ACHN (cell line): ENCODE results near the gene CD33.

Experiments used
- DNase-seq: peaks from one replicate; pipeline ENCODE4 v3.0.0-alpha.2; 2015
- in situ Hi-C: cut with HindIII; loops from 2 replicates; pipeline ENCODE4 v1.10.0; 2017; ENCODE audit warnings: low sequenced_read_pairs, low pct_ligation_motif_present, low pct_unique_long_range_greater_than_20kb

Gene CD33

DNA sequence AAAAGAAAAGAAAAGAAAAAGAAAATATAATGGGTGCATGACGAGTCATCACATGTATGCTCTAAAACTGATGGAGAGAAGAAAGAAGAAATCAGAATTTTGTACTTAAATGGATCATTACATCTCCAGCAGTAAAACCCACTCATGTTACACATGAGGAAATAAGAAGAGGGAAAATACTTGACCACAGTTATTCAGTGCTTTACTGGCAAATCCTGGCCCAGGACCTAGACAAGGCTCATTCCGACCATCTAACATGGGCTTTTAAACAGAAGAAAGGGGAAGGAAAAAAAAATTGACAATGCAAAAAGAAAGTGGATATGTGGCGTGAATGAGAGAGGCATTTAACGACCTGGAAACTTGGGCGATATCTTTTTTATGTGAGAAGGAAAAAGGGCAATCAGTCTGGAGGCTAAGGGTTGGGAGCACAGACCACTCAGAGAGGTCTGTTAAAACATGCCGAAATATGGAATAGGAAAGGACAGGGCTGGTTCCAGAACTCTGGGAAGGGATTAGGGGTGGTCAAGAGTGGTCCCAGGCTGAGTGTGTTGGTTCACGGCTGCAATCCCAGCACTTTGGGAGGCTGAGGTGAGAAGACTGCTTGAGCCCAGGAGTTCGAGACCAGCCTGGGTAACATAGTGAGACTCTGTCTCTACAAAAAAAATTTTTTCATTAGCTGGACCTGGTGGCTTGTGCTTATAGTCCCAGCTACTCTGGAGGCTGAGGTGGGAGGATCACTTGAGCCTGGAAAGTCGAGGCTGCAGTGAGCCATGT is 27.6 kb downstream of the CD33 start:
- no peak for DNase-seq
- in situ Hi-C loops, result no loop called here

DNA sequence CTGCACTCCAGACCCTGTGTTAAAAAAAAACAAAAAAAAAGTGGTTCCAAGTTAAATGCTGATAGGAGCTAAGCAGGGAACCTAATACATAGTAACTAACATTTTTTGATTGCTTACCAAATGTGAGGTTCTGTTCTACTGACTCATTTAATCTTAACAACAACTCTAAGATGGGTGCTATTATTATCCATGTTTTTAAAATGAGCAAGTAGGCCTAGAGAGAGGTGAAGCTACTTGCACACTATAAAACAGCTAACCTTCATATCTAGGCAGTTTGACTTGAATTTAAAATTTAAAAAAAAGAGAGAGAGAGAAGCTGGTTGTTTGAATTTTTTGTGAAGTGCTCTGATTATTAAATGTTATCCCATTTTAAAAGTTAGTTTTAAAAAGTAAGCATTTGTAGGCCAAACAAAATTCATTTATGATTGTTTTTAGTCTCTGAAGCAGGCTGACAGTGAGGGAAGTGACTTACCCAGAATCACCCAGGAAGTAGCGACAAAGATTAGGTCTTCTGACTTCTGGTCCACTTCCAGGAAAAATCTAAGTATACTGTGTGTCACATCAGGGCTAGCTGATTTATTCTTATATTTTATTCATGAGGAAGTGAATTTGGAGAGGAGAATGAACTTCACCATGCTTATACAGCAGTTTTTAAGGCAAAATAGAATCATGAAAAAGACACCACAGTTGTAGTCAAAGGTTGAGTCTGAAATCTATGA is 28.4 kb downstream of the CD33 start:
- in situ Hi-C loops, result no loop called here
- DNase-seq, result no peak

DNA sequence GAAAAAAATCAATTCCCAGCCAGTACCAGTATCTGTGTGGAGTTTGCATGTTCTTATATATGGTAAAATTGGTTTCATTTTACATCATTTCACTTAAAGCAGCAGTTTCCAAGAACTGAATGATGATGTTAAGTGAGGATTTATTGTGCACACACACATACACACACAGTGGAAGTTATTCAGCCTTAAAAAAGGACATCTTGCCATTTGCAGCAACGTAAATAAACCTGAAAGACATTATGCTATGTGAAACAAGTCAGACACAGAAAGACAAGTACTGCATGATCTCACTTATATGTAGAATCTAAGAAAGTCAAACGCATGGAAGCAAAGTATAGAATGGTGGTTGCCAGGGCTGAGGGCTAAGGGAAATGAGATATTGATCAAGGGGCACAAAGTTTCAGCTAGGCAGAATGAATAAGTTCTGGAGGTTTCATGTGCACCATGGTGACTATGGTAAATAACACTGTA is 31.3 kb downstream of the CD33 start:
- DNase-seq, result no peak
- in situ Hi-C loops, result no loop called here

DNA sequence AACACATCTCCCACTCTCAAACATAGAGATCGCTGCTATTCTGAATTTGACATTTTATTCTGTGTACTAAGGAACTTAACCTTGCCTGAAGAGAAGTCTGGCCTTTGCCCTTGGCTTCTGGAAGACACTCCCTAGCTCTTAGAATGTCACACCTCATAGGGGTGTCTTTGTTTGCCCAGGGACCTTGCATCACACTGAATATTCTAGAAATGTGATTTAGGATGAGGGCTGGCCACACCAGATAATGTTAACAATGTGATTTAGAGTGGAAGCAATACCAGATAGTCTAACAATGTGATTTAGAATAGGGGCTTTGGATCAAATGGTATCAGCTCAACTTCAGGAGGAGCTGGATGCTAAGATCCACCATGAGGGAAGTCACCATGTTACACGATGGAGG is 32.6 kb downstream of the CD33 start:
- DNase-seq, result no peak
- in situ Hi-C loops, result no loop called here

DNA sequence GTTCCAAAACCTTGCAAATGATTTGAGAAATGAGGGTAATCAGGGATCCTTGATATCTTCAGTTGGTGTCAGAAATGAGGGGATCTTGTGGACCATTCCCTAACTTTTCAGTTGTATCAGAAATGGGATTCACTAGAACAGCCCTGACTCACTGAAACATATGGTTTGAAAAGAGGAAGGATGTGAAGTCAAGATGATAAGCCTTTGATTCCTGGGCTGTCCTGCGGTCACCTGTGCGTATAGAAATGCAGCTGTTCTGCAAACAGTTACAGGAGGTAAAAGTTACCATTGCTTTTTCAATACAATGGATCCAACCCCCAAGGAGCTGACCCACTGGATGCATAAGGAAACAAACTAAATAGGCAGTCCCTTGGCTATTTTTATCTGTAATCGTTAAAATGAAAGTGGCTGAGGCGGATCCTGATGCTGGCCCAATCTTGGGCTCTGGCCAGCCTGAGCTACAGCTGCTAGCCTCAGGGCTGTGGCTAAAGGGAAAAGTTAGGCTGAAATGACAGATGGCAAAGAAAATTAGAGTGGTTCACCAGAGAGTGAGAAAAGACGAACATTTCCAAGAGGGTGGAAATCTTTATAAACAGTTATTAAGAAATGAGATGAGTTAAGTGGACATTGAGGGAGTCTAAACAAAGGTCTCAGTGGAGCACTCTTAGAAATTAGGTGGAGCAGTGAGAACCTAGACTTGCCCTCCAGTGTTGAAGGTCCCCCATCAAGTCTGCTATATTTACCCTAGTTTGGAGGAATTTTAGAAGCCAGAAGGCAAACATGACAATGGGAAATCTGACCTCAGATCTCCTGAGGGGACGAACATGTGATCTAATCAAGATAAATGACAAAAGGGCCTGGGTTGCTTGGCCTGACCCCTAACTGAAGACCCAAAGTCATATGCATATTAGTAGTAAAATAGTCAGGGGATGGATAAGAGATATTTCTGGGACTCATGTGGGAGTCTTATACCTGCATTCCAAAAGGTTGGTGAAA is 33.6 kb downstream of the CD33 start:
- no peak for DNase-seq
- in situ Hi-C loops, result no loop called here

DNA sequence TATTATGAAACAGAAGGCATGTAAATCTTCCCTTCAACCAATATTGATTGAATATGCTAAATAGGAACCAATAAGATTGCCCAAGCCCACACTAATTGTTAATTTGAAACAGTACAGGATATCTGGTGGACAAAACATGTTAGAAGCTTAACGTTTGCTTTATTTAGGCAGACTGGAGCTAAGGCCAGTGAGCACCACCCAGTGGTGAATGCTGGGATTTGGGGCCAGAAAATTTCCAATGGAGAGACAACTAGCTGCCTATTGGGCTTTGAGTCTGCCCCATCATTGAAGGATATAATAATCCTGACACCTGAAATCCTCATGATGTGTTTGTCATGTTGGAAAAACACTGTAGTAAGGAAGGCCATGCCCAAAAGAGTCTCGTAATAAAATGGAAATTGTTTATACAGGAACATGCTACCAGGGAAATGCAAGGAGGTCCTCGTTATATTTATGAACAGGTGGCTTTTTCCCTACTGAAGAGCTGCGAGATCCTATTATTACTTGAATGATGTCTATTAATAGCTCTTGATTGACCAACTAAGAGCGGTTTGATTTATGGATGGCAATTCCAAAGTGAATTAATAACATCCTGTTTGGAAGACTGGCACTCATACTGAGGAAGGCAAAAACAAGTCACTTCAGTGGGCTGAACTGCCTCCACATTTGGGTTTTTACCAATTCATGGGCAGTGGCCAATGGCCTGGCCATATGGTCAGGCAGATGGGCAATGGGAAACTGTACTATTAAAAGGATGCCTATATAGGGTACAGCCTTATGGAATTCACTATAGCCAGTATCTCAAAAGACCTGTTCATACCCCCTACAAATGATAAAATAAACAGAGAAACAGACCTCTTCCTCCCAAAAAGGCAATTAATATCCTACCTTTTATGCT is 34.7 kb downstream of the CD33 start:
- in situ Hi-C loops, result no loop called here
- peak; percentile 25 for DNase-seq

DNA sequence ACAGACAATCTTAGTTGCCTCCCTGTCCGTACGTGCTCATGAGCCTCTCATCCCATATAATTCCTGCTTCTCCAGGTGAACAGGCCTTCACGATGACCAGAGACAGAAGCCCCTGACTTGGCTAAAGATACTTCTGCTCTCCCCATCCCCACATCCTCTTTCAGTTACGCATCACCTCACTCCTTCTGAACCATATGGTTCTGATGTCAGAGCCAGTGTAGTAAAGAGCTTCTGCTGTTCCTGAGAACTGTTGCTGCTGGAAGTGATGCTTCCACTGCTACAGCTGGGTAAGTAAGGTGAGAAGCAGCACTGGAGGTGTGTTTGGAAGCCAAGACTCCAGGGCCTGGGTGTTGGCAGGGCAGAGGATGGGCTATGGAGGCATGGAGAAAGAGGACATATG is 38.9 kb downstream of the CD33 start:
- in situ Hi-C loops, result no loop called here
- no peak for DNase-seq

DNA sequence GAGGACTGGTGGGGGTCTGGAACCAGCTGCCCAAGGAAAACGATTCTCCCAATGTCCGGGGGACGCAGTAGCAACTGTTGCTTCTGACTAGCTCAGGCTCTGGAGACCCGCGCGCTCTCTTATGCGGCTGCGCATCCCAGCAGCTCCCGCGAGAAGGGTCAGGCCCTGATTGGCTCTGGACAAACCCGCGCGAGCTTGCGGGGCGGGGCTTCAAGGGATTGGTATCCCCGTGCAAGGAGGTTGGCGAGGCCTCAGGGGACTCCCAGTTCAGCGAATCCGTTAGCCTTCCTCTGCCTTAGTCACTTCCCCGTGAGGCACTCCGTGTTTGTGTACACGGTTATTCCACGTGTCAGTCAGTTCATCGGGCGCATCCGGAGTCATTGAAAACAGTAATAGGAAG is 46.2 kb downstream of the CD33 start:
- in situ Hi-C loops, result no loop called here
- DNase-seq, result no peak

DNA sequence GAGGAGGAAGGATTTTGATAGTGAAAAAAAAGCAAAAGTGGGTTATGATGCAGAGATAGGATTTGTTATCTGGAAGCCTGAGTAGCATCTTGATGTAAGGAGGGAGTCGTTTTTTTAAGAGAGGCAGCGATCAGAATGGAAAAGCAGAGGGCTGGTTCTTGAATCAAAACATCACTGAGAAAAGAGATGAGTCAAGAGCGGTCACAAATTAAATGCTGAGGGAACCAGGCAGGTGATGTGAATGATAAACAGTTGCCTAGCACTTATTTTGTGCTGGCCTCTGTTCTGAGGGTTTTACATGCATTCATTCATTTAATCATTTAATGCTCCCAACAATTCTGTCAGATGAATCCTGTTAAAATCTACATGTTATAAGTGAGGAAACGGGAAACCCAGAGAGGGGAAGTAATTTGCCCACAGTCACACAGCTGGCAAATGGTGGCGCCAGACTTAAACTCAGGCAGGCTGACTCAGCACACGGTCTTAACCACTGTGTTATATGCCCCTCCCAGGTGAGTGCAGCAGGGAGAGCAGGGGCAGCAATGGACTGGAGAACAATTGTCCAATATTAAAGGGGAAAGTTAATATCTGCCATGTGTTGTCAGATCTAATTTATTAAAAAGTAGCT is 47.4 kb downstream of the CD33 start:
- DNase-seq, result no peak
- in situ Hi-C loops, result no loop called here

DNA sequence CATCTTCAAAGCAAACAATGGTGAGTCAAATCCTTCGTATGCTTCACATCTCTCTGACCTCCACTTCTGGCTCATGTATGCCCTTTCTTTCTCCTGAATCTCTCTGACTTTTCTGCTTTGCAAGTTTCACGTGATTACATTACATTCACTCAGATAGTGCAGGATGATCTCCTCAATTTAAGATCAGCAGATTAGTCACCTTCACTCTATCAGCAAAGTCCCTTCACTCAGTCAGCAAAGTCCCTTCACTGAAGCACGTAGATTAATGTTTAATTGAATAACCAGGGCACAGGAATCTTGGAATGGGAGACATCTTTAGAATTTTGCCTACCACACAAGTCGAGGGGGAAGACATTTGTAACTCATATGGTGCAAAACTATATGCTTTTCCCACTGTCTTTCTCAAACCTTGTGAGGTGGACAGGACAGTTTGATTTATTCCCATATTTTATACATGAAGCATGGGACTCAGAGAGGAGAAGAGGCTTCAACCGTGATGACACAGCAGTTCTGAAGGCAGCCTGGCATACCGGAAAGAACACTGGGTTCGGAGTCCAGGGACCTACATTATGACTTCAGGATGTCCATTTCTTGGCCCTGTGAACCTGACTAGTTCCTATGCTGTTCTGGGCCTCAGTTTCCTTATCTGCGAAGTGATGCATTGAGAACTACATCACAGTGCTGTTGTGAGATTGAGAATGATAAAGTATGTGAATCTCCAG is 49.3 kb downstream of the CD33 start:
- in situ Hi-C loops, result no loop called here
- DNase-seq, result peak; percentile 1

DNA sequence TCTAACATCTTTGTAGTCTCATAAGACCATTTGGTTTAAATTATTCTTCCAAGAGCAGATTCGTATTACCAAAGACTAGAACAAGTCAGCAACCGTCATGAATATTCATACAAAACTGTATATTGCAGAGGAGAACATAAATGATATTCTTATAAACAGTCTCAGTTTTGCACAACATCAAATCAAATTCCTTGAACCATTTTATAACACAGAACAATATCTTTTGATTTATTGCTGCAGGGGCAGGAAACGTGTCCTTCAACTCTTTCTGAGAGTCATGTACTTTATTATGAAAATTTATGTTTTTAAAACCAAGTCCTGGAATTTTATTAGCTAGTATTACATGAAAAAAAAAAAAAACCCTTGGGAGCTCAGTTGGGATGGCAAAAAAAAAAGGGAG is 52.2 kb downstream of the CD33 start:
- in situ Hi-C loops, result no loop called here

DNA sequence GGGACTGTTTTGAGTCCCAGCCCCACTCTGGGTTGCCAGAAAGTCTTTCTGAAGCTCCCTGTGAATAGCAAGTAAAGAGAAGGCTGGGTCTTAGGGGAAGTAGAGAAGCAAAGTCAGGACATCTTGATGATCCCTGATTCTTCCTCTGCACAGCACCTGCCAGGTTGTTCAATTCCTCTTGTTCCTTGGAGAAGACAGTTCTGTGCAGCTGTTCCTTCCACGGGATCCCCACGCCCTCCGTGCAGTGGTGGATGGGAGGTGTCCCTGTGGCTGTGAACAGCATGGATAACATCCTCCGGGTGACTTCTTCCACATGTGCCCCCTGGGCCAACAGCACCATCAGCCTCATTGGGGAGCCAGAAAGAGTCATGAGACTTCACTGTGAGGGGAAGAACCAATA is 57.5 kb downstream of the CD33 start:
- no peak for DNase-seq
- in situ Hi-C loops, result no loop called here

More for the DNA sequence above, 52.2 kb downstream of the CD33 start:
- no peak for DNase-seq

DNA sequence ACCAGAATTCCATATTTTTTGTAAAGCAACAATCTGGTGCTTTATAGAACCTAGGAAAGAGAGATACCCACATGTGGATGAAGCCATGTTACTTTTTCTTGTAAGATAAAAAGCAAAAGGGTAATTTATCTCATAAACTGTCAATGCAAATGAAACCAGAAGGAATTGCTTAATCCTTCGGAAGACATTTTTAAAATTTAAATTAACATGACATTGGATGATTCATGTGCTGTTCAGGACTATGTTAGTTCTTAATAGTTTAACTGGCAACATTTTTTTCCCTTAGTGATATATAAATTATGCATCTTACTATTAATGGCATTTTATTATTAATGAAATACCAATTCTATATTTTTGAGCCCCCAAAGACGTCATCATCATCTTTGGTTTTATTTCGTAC is 60.8 kb downstream of the CD33 start:
- no peak for DNase-seq
- in situ Hi-C loops, result no loop called here
